CD4-positive, alpha-beta T cell treated with Interleukin-4 for 4 hours (primary cell): Measurements from ENCODE around the gene MAPT.
"Not testable (repeated sequence)": the region's sequence is repeated elsewhere in the genome, so short reads cannot be mapped to it uniquely, and the experiment has no call there.

Experiments
- DNase-seq: peaks from one replicate; pipeline ENCODE4 v3.0.0-alpha.2; 2020

The MAPT gene

DNA sequence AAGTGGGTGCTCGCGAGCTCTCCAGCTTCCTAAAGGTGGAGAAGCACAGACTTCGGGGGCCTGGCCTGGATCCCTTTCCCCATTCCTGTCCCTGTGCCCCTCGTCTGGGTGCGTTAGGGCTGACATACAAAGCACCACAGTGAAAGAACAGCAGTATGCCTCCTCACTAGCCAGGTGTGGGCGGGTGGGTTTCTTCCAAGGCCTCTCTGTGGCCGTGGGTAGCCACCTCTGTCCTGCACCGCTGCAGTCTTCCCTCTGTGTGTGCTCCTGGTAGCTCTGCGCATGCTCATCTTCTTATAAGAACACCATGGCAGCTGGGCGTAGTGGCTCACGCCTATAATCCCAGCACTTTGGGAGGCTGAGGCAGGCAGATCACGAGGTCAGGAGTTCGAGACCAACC, 102.8 kb downstream of the MAPT start:
- DNase-seq = no peak

- no peak for DNase-seq
Measured at GRCh38 chr17:45997624-45998023, 103.3 kb downstream of the MAPT start.

DNA sequence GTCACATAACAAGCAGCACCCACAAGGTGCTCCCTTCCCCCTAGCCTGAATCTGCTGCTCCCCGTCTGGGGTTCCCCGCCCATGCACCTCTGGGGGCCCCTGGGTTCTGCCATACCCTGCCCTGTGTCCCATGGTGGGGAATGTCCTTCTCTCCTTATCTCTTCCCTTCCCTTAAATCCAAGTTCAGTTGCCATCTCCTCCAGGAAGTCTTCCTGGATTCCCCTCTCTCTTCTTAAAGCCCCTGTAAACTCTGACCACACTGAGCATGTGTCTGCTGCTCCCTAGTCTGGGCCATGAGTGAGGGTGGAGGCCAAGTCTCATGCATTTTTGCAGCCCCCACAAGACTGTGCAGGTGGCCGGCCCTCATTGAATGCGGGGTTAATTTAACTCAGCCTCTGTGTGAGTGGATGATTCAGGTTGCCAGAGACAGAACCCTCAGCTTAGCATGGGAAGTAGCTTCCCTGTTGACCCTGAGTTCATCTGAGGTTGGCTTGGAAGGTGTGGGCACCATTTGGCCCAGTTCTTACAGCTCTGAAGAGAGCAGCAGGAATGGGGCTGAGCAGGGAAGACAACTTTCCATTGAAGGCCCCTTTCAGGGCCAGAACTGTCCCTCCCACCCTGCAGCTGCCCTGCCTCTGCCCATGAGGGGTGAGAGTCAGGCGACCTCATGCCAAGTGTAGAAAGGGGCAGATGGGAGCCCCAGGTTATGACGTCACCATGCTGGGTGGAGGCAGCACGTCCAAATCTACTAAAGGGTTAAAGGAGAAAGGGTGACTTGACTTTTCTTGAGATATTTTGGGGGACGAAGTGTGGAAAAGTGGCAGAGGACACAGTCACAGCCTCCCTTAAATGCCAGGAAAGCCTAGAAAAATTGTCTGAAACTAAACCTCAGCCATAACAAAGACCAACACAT, 104.9 kb downstream of the MAPT start, which contains the start of gene STH:
TSS of gene STH (plus strand) at position 264 of the 913 bp plus-strand sequence. CDS start at position 294, 30 bp downstream.
- DNase-seq = no peak

GRCh38 chr17:45999900-46000290, 105.5 kb downstream of the MAPT start:
- DNase-seq = no peak

- no peak for DNase-seq
Measured at GRCh38 chr17:46000292-46000691, 105.9 kb downstream of the MAPT start.

GRCh38 chr17:46000757-46001156, 106.4 kb downstream of the MAPT start:
- no peak for DNase-seq

DNA sequence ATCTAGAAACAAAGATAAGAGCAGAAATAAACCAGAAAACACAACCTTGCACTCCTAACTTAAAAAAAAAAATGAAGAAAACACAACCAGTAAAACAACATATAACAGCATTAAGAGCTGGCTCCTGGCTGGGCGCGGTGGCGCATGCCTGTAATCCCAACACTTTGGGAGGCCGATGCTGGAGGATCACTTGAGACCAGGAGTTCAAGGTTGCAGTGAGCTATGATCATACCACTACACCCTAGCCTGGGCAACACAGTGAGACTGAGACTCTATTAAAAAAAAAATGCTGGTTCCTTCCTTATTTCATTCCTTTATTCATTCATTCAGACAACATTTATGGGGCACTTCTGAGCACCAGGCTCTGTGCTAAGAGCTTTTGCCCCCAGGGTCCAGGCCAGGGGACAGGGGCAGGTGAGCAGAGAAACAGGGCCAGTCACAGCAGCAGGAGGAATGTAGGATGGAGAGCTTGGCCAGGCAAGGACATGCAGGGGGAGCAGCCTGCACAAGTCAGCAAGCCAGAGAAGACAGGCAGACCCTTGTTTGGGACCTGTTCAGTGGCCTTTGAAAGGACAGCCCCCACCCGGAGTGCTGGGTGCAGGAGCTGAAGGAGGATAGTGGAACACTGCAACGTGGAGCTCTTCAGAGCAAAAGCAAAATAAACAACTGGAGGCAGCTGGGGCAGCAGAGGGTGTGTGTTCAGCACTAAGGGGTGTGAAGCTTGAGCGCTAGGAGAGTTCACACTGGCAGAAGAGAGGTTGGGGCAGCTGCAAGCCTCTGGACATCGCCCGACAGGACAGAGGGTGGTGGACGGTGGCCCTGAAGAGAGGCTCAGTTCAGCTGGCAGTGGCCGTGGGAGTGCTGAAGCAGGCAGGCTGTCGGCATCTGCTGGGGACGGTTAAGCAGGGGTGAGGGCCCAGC, 107.3 kb downstream of the MAPT start:
- DNase-seq = no peak

DNA sequence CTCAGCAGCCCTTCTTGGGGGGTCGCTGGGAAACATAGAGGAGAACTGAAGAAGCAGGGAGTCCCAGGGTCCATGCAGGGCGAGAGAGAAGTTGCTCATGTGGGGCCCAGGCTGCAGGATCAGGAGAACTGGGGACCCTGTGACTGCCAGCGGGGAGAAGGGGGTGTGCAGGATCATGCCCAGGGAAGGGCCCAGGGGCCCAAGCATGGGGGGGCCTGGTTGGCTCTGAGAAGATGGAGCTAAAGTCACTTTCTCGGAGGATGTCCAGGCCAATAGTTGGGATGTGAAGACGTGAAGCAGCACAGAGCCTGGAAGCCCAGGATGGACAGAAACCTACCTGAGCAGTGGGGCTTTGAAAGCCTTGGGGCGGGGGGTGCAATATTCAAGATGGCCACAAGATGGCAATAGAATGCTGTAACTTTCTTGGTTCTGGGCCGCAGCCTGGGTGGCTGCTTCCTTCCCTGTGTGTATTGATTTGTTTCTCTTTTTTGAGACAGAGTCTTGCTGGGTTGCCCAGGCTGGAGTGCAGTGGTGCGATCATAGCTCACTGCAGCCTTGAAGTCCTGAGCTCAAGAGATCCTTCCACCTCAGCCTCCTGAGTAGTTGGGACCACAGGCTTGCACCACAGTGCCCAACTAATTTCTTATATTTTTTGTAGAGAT, 108.1 kb downstream of the MAPT start:
- peak; percentile 79 for DNase-seq

DNA sequence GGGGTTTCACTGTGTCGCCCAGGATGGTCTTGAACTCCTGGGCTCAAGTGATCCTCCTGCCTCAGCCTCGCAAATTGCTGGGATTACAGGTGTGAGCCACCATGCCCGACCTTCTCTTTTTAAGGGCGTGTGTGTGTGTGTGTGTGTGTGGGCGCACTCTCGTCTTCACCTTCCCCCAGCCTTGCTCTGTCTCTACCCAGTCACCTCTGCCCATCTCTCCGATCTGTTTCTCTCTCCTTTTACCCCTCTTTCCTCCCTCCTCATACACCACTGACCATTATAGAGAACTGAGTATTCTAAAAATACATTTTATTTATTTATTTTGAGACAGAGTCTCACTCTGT, 108.6 kb downstream of the MAPT start:
- no peak for DNase-seq

- DNase-seq = no peak
Measured at GRCh38 chr17:46003907-46004748, 109.8 kb downstream of the MAPT start.

DNA sequence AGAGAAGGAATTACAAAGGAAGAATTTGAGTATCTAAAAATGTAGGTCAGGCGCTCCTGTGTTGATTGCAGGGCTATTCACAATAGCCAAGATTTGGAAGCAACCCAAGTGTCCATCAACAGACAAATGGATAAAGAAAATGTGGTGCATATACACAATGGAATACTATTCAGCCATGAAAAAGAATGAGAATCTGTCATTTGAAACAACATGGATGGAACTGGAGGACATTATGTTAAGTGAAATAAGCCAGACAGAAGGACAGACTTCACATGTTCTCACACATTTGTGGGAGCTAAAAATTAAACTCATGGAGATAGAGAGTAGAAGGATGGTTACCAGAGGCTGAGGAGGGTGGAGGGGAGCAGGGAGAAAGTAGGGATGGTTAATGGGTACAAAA, 111.7 kb downstream of the MAPT start:
- DNase-seq = not testable (repeated sequence)

DNA sequence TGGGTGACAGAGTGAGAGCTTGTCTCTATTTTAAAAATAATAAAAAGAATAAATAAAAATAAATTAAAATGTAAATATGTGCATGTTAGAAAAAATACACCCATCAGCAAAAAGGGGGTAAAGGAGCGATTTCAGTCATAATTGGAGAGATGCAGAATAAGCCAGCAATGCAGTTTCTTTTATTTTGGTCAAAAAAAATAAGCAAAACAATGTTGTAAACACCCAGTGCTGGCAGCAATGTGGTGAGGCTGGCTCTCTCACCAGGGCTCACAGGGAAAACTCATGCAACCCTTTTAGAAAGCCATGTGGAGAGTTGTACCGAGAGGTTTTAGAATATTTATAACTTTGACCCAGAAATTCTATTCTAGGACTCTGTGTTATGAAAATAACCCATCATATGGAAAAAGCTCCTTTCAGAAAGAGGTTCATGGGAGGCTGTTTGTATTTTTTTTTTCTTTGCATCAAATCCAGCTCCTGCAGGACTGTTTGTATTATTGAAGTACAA, 113.2 kb downstream of the MAPT start:
- no peak for DNase-seq

DNA sequence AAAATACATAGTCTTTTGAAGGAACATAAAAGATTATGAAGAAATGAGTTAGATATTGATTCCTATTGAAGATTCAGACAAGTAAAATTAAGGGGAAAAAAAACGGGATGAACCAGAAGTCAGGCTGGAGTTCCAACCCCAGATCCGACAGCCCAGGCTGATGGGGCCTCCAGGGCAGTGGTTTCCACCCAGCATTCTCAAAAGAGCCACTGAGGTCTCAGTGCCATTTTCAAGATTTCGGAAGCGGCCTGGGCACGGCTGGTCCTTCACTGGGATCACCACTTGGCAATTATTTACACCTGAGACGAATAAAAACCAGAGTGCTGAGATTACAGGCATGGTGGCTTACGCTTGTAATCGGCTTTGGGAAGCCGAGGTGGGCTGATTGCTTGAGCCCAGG, 114.2 kb downstream of the MAPT start:
- no peak for DNase-seq

DNA sequence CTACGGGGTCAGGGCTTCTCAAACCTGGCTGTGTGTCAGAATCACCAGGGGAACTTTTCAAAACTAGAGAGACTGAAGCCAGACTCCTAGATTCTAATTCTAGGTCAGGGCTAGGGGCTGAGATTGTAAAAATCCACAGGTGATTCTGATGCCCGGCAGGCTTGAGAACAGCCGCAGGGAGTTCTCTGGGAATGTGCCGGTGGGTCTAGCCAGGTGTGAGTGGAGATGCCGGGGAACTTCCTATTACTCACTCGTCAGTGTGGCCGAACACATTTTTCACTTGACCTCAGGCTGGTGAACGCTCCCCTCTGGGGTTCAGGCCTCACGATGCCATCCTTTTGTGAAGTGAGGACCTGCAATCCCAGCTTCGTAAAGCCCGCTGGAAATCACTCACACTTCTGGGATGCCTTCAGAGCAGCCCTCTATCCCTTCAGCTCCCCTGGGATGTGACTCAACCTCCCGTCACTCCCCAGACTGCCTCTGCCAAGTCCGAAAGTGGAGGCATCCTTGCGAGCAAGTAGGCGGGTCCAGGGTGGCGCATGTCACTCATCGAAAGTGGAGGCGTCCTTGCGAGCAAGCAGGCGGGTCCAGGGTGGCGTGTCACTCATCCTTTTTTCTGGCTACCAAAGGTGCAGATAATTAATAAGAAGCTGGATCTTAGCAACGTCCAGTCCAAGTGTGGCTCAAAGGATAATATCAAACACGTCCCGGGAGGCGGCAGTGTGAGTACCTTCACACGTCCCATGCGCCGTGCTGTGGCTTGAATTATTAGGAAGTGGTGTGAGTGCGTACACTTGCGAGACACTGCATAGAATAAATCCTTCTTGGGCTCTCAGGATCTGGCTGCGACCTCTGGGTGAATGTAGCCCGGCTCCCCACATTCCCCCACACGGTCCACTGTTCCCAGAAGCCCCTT, 115.6 kb downstream of the MAPT start:
- DNase-seq = no peak

DNA sequence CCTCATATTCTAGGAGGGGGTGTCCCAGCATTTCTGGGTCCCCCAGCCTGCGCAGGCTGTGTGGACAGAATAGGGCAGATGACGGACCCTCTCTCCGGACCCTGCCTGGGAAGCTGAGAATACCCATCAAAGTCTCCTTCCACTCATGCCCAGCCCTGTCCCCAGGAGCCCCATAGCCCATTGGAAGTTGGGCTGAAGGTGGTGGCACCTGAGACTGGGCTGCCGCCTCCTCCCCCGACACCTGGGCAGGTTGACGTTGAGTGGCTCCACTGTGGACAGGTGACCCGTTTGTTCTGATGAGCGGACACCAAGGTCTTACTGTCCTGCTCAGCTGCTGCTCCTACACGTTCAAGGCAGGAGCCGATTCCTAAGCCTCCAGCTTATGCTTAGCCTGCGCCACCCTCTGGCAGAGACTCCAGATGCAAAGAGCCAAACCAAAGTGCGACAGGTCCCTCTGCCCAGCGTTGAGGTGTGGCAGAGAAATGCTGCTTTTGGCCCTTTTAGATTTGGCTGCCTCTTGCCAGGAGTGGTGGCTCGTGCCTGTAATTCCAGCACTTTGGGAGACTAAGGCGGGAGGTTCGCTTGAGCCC, 116.3 kb downstream of the MAPT start:
- no peak for DNase-seq

GRCh38 chr17:46011711-46012505, 117.6 kb downstream of the MAPT start:
- DNase-seq = no peak

DNA sequence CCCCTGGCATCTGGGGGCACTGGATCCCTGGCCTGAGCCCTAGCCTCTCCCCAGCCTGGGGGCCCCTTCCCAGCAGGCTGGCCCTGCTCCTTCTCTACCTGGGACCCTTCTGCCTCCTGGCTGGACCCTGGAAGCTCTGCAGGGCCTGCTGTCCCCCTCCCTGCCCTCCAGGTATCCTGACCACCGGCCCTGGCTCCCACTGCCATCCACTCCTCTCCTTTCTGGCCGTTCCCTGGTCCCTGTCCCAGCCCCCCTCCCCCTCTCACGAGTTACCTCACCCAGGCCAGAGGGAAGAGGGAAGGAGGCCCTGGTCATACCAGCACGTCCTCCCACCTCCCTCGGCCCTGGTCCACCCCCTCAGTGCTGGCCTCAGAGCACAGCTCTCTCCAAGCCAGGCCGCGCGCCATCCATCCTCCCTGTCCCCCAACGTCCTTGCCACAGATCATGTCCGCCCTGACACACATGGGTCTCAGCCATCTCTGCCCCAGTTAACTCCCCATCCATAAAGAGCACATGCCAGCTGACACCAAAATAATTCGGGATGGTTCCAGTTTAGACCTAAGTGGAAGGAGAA, 118.2 kb downstream of the MAPT start:
- DNase-seq = no peak

DNA sequence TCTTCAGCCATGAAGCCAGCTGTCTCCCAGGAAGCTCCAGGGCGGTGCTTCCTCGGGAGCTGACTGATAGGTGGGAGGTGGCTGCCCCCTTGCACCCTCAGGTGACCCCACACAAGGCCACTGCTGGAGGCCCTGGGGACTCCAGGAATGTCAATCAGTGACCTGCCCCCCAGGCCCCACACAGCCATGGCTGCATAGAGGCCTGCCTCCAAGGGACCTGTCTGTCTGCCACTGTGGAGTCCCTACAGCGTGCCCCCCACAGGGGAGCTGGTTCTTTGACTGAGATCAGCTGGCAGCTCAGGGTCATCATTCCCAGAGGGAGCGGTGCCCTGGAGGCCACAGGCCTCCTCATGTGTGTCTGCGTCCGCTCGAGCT, 118.8 kb downstream of the MAPT start:
- no peak for DNase-seq

DNA sequence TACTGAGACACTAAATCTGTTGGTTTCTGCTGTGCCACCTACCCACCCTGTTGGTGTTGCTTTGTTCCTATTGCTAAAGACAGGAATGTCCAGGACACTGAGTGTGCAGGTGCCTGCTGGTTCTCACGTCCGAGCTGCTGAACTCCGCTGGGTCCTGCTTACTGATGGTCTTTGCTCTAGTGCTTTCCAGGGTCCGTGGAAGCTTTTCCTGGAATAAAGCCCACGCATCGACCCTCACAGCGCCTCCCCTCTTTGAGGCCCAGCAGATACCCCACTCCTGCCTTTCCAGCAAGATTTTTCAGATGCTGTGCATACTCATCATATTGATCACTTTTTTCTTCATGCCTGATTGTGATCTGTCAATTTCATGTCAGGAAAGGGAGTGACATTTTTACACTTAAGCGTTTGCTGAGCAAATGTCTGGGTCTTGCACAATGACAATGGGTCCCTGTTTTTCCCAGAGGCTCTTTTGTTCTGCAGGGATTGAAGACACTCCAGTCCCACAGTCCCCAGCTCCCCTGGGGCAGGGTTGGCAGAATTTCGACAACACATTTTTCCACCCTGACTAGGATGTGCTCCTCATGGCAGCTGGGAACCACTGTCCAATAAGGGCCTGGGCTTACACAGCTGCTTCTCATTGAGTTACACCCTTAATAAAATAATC, 119.3 kb downstream of the MAPT start:
- DNase-seq = no peak
